ENCODE data around the gene SECISBP2L. TPM values are rescaled to one million over a fixed set of nuclear protein-coding genes. Genes with fewer than 3 reads are reported as not detected.

Gene SECISBP2L
- total and polyA plus RNA-seq, 9 of the 15 experiments (the other 6 are each of a cell fraction or from before 2014, with no cell fraction given), result 0.55 to 14.1 (median 10.4) TPM

- Histone ChIP-seq H4K20me1 (replicated peaks; ENCODE audit: control insufficient read depth, insufficient read depth, low read length) (no peaks in the 10 kb centered on the region), H3K27ac (ENCODE audit: extremely low read depth, low read depth, low read length) (no peak overlapping the region), H3K4me1 (replicated peaks in 1 of 2; ENCODE audit: control insufficient read depth in 2 of 2, insufficient read depth in 2 of 2, low read length in 2 of 2) (peaks cover 8 to 9% of the 10 kb centered on the region in 2 experiments; a peak in 4 of 5 replicates), H3K4me3 (no peak overlapping the region), H3K9me1 (ENCODE audit: control insufficient read depth, insufficient read depth, low read length) (no peaks in the 10 kb centered on the region), H3K9ac (ENCODE audit: insufficient read depth in 1 of 2, low read depth in 2 of 2, low read length in 2 of 2) (no peak overlapping the region), H3K36me3 (ENCODE audit: control insufficient read depth, insufficient read depth, low read length) (no peaks in the 10 kb centered on the region), H3K4me2 (ENCODE audit: insufficient read depth, low read length) (no peak overlapping the region), H3K9me3 (replicated peaks; ENCODE audit: control insufficient read depth, insufficient read depth, low read depth, low read length) (no peaks in the 10 kb centered on the region), H3K27me3 (ENCODE audit: control insufficient read depth in 2 of 2, insufficient read depth in 2 of 2, low read length in 2 of 2) (peaks cover 0 to 7% of the 10 kb centered on the region in 2 experiments; a peak in 3 of 5 replicates), H2AFZ (ENCODE audit: low read depth, low read length) (peak overlapping the region; percentile 54; the same call in 1 of the 2 replicates), H3K79me2 (ENCODE audit: control insufficient read depth, insufficient read depth, low read length) (no peaks in the 10 kb centered on the region)
- ChIA-PET POLR2A (interaction anchor here (0.6 to 1.5 kb wide), 3 partner anchors 13 to 32 kb away, joined by 3 to 4 read pairs (median 3); no protein-coding TSS in a partner anchor), CTCF (ENCODE audit: low intra/inter-chr PET ratio) (no interaction called here)
- intact Hi-C loops (cut with micrococcal nuclease), result no loop called here
- WGBS (ENCODE audit: insufficient coverage, low coverage, missing lambda C conversion rate), result 53% methylated on average over 13 of the region's 13 CpGs
- FAIRE-seq (no peak), DNase-seq (ENCODE audit: extremely low read depth in 1 of 4, low spot score in 3 of 4) (no peak), ATAC-seq (no peak; the same call in 2 of the 3 replicates)
- in situ Hi-C loops (cut with MboI), result no loop called here
- no TSS peak for BruUV-seq (replicated peaks)
- TF ChIP-seq GTF2E2 (tag; IDR thresholded peaks at IDR 0.05) (no peak), MCM3 (IDR thresholded peaks at IDR 0.05) (no peak), MEF2D (tag; conservative IDR thresholded peaks at IDR 0.05; ENCODE audit: low read depth) (no peak), ZNF79 (CRISPR knock-in tag; IDR thresholded peaks at IDR 0.05; ENCODE audit: low read depth) (no peak), ZNF717 (CRISPR knock-in tag; IDR thresholded peaks at IDR 0.05) (no peak), NR2C1 (IDR thresholded peaks at IDR 0.05) (no peak), NR2C1 (tag; IDR thresholded peaks at IDR 0.05) (no peak), TRIM24 (IDR thresholded peaks at IDR 0.05) (no peak), TOE1 (IDR thresholded peaks at IDR 0.05; ENCODE audit: borderline replicate concordance) (no peak), TOE1 (CRISPR knock-in tag; IDR thresholded peaks at IDR 0.05; ENCODE audit: borderline replicate concordance, low read depth) (no peak), GTF3C2 (IDR thresholded peaks at IDR 0.05; ENCODE audit: borderline replicate concordance, extremely low read depth, insufficient read length) (no peak), ZNF512 (tag; IDR thresholded peaks at IDR 0.05) (no peak), ZNF444 (CRISPR knock-in tag; IDR thresholded peaks at IDR 0.05) (no peak), FOSL1 (tag; conservative IDR thresholded peaks at IDR 0.05) (no peak), GATAD2A (IDR thresholded peaks at IDR 0.05) (no peak), NFRKB (IDR thresholded peaks at IDR 0.05; ENCODE audit: low read depth) (no peak), TCFL5 (CRISPR knock-in tag; conservative IDR thresholded peaks at IDR 0.05) (no peak)
- TF ChIP-seq, protein P1, sequence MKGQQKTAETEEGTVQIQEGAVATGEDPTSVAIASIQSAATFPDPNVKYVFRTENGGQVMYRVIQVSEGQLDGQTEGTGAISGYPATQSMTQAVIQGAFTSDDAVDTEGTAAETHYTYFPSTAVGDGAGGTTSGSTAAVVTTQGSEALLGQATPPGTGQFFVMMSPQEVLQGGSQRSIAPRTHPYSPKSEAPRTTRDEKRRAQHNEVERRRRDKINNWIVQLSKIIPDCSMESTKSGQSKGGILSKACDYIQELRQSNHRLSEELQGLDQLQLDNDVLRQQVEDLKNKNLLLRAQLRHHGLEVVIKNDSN (CRISPR knock-in tag; IDR thresholded peaks at IDR 0.05), result no peak
- TF ChIP-seq, protein P2, sequence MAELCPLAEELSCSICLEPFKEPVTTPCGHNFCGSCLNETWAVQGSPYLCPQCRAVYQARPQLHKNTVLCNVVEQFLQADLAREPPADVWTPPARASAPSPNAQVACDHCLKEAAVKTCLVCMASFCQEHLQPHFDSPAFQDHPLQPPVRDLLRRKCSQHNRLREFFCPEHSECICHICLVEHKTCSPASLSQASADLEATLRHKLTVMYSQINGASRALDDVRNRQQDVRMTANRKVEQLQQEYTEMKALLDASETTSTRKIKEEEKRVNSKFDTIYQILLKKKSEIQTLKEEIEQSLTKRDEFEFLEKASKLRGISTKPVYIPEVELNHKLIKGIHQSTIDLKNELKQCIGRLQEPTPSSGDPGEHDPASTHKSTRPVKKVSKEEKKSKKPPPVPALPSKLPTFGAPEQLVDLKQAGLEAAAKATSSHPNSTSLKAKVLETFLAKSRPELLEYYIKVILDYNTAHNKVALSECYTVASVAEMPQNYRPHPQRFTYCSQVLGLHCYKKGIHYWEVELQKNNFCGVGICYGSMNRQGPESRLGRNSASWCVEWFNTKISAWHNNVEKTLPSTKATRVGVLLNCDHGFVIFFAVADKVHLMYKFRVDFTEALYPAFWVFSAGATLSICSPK (IDR thresholded peaks at IDR 0.05; ENCODE audit: borderline replicate concordance), result no peak
Measured at GRCh38 chr15:49062900-49063299, 16.7 kb upstream of the SECISBP2L start.
